Measurements from ENCODE around the gene NUP35.

Gene NUP35

GRCh38 chr2:183193904-183194303, 69.7 kb downstream of the NUP35 start:
- no peak for DNase-seq
- intact Hi-C loops (cut with DNase I), result no loop called here

GRCh38 chr2:183195397-183195796, 71.2 kb downstream of the NUP35 start:
- intact Hi-C loops (cut with DNase I), result no loop called here
- DNase-seq, result no peak

- intact Hi-C loops (cut with DNase I), result no loop called here
- no peak for DNase-seq
Observed at GRCh38 chr2:183195998-183196409, 71.8 kb downstream of the NUP35 start.

- intact Hi-C loops (cut with DNase I), result no loop called here
- DNase-seq, result no peak
Observed at GRCh38 chr2:183204397-183204796, 80.2 kb downstream of the NUP35 start.

GRCh38 chr2:183207110-183207509, 82.9 kb downstream of the NUP35 start:
- intact Hi-C loops (cut with DNase I), result no loop called here
- DNase-seq, result no peak

GRCh38 chr2:183209395-183210028, 85.3 kb downstream of the NUP35 start:
- no peak for DNase-seq
- intact Hi-C loops (cut with DNase I), result no loop called here
